NT2/D1 (cell line): ENCODE results near the gene CSNK1A1L.

Experiments
- YY1 ChIP-seq: IDR thresholded peaks from 2 replicates; pipeline ENCODE4 v1.6.1; 2011; ENCODE audit not compliant: insufficient read length, insufficient read depth
- ZNF274 ChIP-seq: IDR thresholded peaks from 2 replicates; pipeline ENCODE4 v1.6.1; 2011; ENCODE audit warnings: mild to moderate bottlenecking, low read depth, low read length

- TF ChIP-seq ZNF274 (no peak), YY1 (no peak)
Observed at GRCh38 chr13:37109051-37109678, 3.7 kb upstream of the CSNK1A1L start.
